Measurements from ENCODE around the gene IGSF8. TPM values are rescaled to one million over a fixed set of nuclear protein-coding genes. Genes with fewer than 3 reads are reported as not detected.

The IGSF8 gene
- total RNA-seq, 1 experiment from 2014 or later, result 56.2 TPM

DNA sequence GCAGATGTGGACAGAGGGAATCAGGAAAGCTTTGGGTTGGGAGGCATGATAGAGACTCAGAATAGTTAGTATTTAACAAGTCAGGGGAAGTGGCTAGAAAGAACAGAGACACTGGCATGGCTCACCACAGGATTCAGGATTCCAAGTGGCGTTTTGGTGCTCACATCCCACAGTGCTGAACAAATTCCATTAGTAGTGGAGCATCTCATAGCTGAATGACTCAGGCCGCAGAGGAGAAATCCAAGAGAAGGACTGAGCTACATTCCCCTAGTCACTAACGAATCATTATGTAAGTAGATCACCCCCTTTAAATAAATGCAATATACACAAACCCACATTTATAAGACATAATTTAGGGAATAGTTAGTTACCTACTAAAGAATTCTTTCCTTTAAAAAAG lies 22.1 kb downstream of the IGSF8 start:
- Mint-ChIP-seq H3K36me3 (ENCODE audit: insufficient read depth in 1 of 3, low read depth in 3 of 3) (no peaks in the 10 kb centered on the region), H3K4me1 (peaks cover 0 to 3% of the 10 kb centered on the region in 2 experiments; a peak in 1 of 4 replicates), H3K4me3 (no peak overlapping the region), H3K9me3 (no peaks in the 10 kb centered on the region), H3K27me3 (ENCODE audit: low read depth) (peaks cover 85% of the 10 kb centered on the region), H3K27ac (no peak overlapping the region)
- H3K14ac ChIP-seq (ENCODE audit: insufficient read depth, low read length), result no peak overlapping the region
- H4K8ac ChIP-seq (replicated peaks; ENCODE audit: insufficient read length, low read depth, low read length), result no peak overlapping the region
- H3K4me2 ChIP-seq (ENCODE audit: insufficient read depth, insufficient read length, low read length), result no peak overlapping the region
- H3K4ac ChIP-seq (ENCODE audit: low read depth, low read length), result no peak overlapping the region
- H2AFZ ChIP-seq (ENCODE audit: low read length), result no peak overlapping the region
- H3K79me2 ChIP-seq (ENCODE audit: insufficient read depth, low read length), result no peaks in the 10 kb centered on the region
- no peak overlapping the region for H3K18ac ChIP-seq (ENCODE audit: insufficient read length, low read depth, low read length)
- no peak overlapping the region for H4K91ac ChIP-seq (ENCODE audit: insufficient read length, low read depth, low read length)
- H3K4me1 ChIP-seq (ENCODE audit: insufficient read depth, low read length), result 0 out of 2 replicates have a peak, but pooled peaks cover 2% of the 10 kb centered on the region
- no peaks in the 10 kb centered on the region for H3K79me1 ChIP-seq (ENCODE audit: insufficient read depth, low read depth, low read length, poor library complexity, severe bottlenecking)
- no peak overlapping the region for H3K27ac ChIP-seq (ENCODE audit: insufficient read length, low read depth, low read length)
- no CpG with 5 or more reads among the region's 3 CpGs for WGBS (ENCODE audit: extremely low coverage, insufficient read length, low lambda C conversion rate)
- no peak overlapping the region for H3K56ac ChIP-seq (ENCODE audit: insufficient read length, low read depth, low read length)
- no peaks in the 10 kb centered on the region for H3K9me3 ChIP-seq (ENCODE audit: control insufficient read depth, low read depth, low read length)
- no peak overlapping the region for H2AK5ac ChIP-seq (ENCODE audit: insufficient read length, low read length)
- DNase-seq, result no peak
- H2BK20ac ChIP-seq (ENCODE audit: low read depth, low read length, poor library complexity, severe bottlenecking), result no peak overlapping the region
- H2BK12ac ChIP-seq (ENCODE audit: insufficient read length, low read depth, low read length), result no peak overlapping the region
- no peak overlapping the region for H2BK15ac ChIP-seq (ENCODE audit: low read depth, low read length)
- H4K5ac ChIP-seq (ENCODE audit: insufficient read length, low read depth, low read length), result no peak overlapping the region
- no peak overlapping the region for H3T11ph ChIP-seq (ENCODE audit: low read length)
- no peak overlapping the region for H3K9ac ChIP-seq (ENCODE audit: extremely low read depth, insufficient read length, low read length)
- no peak overlapping the region for H2BK120ac ChIP-seq (ENCODE audit: low read depth, low read length, poor library complexity, severe bottlenecking)
- H4K20me1 ChIP-seq (ENCODE audit: control insufficient read depth, insufficient read depth, insufficient read length), result no peaks in the 10 kb centered on the region
- no peak overlapping the region for H3K23ac ChIP-seq (ENCODE audit: insufficient read length, low read depth, low read length)
- peaks cover 7% of the 10 kb centered on the region; the same call in 1 of the 2 replicates for H3K27me3 ChIP-seq (ENCODE audit: insufficient read depth, low read length)
- H2BK5ac ChIP-seq (ENCODE audit: insufficient read length, low read length), result no peak overlapping the region
- TF ChIP-seq, protein P1, sequence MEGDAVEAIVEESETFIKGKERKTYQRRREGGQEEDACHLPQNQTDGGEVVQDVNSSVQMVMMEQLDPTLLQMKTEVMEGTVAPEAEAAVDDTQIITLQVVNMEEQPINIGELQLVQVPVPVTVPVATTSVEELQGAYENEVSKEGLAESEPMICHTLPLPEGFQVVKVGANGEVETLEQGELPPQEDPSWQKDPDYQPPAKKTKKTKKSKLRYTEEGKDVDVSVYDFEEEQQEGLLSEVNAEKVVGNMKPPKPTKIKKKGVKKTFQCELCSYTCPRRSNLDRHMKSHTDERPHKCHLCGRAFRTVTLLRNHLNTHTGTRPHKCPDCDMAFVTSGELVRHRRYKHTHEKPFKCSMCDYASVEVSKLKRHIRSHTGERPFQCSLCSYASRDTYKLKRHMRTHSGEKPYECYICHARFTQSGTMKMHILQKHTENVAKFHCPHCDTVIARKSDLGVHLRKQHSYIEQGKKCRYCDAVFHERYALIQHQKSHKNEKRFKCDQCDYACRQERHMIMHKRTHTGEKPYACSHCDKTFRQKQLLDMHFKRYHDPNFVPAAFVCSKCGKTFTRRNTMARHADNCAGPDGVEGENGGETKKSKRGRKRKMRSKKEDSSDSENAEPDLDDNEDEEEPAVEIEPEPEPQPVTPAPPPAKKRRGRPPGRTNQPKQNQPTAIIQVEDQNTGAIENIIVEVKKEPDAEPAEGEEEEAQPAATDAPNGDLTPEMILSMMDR (conservative IDR thresholded peaks at IDR 0.05), result no peak
- H3K23me2 ChIP-seq (ENCODE audit: insufficient read length, low read depth, low read length, poor library complexity, severe bottlenecking), result no peaks in the 10 kb centered on the region

Measured in H9 (cell line).